ENCODE results near the gene NDUFA7.
"Not testable (repeated sequence)": the region's sequence is repeated elsewhere in the genome, so short reads cannot be mapped to it uniquely, and the experiment has no call there.

Gene NDUFA7

DNA sequence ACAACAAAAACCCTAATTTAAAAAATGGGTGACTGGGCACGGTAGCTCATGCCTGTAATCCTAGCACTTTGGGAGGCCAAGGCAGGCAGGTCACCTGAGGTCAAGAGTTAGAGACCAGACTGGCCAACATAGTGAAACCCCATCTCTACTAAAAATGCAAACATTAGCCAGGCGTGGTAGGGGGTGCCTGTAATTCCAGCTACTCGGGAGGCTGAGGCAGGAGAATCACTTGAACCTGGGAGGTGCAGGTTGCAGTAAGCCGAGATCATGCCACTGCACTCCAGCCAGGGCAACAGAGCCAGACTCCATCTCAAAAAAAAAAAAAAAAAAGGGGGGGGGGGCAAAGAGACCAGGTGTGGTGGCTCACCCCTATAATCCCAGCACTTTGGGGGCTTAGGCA is 56.9 kb downstream of the NDUFA7 start:
- not testable (repeated sequence) for DNase-seq (ENCODE audit: low read depth)

DNA sequence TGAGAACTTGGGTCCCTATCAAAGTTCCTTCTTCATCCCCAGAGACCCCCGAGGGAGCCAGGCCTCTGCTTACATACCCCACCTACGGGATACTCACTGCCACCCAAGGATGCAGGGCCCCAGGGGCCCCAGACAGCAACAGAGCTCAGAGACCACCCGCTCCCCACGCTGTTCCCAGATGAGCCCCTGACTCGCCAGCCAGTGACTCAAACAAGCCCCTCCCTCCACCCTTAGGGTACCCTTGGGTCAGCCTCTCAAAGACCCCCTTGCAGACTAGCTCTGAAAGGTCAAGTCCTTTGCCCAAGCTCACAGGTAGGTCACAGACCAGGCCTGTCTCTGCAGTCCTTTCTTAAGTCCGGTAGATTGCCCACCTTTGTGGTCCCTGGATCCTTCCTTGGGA is 58.7 kb downstream of the NDUFA7 start:
- DNase-seq (ENCODE audit: low read depth), result no peak

DNA sequence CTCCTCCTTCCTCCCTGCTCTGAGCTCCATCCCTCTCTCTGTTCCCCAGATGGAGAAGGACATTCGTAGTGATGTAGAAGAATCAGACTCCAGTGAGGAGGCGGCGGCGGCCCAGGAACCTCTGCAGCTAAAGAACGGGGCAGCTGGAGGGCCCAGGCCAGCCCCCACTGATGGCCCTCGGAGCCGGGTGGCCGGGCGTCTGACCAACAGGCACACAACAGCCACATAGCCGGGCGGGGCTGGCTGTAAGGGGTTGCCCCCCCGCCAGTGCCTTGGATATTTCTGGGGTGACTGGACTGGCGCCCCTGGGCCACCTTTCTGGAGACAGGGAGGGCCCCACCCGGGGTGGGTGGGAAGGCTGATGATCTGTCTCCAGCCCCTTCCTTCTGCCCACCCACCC is 59.3 kb downstream of the NDUFA7 start:
- no peak for DNase-seq (ENCODE audit: low read depth)

GRCh38 chr19:8261347-8261746 is 59.8 kb downstream of the NDUFA7 start:
- no peak for DNase-seq (ENCODE audit: low read depth)
